Measurements from ENCODE around the gene HS3ST3A1.

The HS3ST3A1 gene

GRCh38 chr17:13599168-13599577, 2.6 kb downstream of the HS3ST3A1 start:
- Histone ChIP-seq H3K27ac (no peak overlapping the region), H3K4me3 (no peak overlapping the region)
- TF ChIP-seq, protein P1, sequence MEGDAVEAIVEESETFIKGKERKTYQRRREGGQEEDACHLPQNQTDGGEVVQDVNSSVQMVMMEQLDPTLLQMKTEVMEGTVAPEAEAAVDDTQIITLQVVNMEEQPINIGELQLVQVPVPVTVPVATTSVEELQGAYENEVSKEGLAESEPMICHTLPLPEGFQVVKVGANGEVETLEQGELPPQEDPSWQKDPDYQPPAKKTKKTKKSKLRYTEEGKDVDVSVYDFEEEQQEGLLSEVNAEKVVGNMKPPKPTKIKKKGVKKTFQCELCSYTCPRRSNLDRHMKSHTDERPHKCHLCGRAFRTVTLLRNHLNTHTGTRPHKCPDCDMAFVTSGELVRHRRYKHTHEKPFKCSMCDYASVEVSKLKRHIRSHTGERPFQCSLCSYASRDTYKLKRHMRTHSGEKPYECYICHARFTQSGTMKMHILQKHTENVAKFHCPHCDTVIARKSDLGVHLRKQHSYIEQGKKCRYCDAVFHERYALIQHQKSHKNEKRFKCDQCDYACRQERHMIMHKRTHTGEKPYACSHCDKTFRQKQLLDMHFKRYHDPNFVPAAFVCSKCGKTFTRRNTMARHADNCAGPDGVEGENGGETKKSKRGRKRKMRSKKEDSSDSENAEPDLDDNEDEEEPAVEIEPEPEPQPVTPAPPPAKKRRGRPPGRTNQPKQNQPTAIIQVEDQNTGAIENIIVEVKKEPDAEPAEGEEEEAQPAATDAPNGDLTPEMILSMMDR (IDR thresholded peaks at IDR 0.05): no peak
- no peak for DNase-seq (ENCODE audit: low spot score)

DNA sequence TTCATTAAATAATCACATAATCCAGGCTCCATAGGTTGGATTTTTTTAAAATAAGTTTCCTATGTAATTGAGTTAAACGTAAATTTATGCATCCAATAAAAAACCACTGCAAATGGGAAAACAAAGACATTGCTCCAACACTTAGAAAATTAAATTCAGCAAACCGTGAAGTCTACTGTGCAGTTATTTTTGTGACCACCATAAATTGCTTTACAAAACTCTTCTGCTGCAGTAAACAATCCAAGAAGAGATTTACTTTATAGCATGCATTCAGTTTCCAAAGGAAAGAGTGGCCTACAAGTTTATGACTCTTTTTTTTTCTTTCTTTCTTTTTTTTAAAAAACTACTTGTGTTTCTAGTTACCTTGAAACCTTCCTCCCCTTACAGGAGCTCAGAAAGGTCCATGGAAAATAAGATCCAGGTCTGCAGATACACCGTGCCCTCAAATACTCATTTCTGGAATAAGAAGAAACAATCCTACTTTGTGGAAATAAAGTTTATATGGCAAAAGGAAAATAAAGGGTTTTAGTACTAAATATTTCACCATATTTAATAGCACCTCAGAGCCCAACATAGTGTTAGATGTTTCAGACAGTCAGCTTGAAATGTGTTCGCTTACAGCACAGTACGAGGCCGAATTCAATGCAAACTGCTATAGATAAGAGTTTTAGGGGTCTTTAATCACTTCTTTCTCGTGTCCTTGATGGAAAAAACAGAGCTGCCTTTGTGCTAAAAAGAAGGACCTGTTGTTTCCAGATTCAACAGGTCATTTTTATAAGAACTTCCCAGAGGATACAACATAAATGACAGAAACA, 3.2 kb downstream of the HS3ST3A1 start:
- no peak overlapping the region for H3K4me3 ChIP-seq
- no peak overlapping the region for H3K27ac ChIP-seq
- TF ChIP-seq, protein P1 (IDR thresholded peaks at IDR 0.05): no peak
- no peak for DNase-seq (ENCODE audit: low spot score)

- TF ChIP-seq, protein P1 (IDR thresholded peaks at IDR 0.05): no peak
- DNase-seq (ENCODE audit: low spot score): no peak
- Histone ChIP-seq H3K4me3 (no peak overlapping the region), H3K27ac (no peak overlapping the region)
Measured at GRCh38 chr17:13597723-13598347, 3.9 kb downstream of the HS3ST3A1 start.

DNA sequence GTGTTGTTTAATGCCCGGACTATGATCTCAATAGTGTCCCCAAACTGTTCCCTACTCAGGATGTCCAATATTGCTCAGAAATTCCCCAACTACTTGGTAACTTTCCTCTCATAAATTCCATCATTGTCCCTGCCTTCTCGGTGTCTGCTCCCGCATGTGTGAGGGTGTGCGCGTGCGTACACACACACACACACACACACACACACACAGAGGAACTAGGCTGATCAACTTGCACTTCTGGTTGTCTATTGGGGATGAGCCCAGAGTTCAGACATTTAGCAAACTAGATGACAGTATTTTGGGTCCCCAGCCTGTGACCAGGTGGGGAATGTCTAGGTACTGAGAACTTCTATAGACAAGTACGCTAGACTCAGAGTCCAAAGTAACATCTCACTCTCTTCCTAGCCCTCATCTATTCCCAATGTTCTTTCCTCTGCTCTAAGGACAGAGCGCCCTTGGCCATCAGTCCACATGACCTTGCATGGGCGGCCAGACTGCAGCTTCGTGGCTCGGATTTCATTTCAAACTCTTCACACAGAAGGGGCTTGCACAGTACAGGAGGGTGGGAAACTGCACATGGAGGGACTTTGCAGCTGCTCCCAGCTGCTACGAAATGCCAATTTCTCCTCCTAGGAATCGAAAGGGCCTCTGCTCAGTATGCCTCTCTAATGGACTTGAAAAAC, 5.3 kb downstream of the HS3ST3A1 start:
- DNase-seq (ENCODE audit: low spot score): no peak
- H3K27ac ChIP-seq: no peak overlapping the region
- H3K4me3 ChIP-seq: no peak overlapping the region
- TF ChIP-seq, protein P1 (IDR thresholded peaks at IDR 0.05): no peak

DNA sequence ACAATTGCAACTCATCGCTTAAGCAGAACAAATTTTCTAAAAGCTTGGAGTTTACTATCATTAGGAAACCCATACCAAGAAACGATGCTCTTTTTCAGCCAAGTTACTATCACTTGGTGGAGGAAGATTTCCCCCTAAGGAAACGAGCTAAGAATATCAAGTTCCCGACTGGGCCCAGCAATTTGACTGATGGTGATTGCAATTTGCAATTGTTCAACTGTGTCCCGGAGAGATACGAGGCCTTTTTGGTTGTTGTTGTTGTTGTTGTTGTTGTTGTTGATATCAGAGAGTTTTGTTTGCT, 6.2 kb downstream of the HS3ST3A1 start:
- Histone ChIP-seq H3K27ac (no peak overlapping the region), H3K4me3 (no peak overlapping the region)
- TF ChIP-seq, protein P1 (IDR thresholded peaks at IDR 0.05): no peak
- DNase-seq (ENCODE audit: low spot score): no peak

GRCh38 chr17:13594762-13595598, 6.7 kb downstream of the HS3ST3A1 start:
- Histone ChIP-seq H3K4me3 (no peak overlapping the region), H3K27ac (no peak overlapping the region)
- no peak for DNase-seq (ENCODE audit: low spot score)
- TF ChIP-seq, protein P1 (IDR thresholded peaks at IDR 0.05): peak; percentile 60
